Fibroblast of lung (primary cell): Measurements from ENCODE around the gene CIDEB. TPM values are rescaled to one million over a fixed set of nuclear protein-coding genes. Genes with fewer than 3 reads are reported as not detected.
"Not testable (repeated sequence)": the region's sequence is repeated elsewhere in the genome, so short reads cannot be mapped to it uniquely, and the experiment has no call there.

Experiments used
- DNase-seq, 2 donors: peaks; one replicate each; pipeline versions ENCODE4 v3.0.0 to v3.0.0-alpha.2; 2010; ENCODE audit warnings: low read depth in 2 of 2
- H2AFZ ChIP-seq: 2 replicates; pipeline ENCODE4 v1.5.1; 2012; ENCODE audit warnings: low read length, control low read depth, inconsistent platforms
- H3K27ac ChIP-seq: 2 replicates; pipeline ENCODE4 v1.5.1; 2011; ENCODE audit warnings: low read length, control low read depth; ENCODE audit not compliant: insufficient read depth
- H3K27me3 ChIP-seq: 2 replicates; pipeline ENCODE4 v1.5.1; 2011; ENCODE audit warnings: mild to moderate bottlenecking, low read length; ENCODE audit not compliant: control insufficient read depth, insufficient read depth
- H3K36me3 ChIP-seq: 2 replicates; pipeline ENCODE4 v1.5.1; 2011; ENCODE audit warnings: low read length; ENCODE audit not compliant: control insufficient read depth, insufficient read depth
- H3K4me1 ChIP-seq: 2 replicates; pipeline ENCODE4 v1.5.1; 2011; ENCODE audit warnings: low read length; ENCODE audit not compliant: control insufficient read depth, insufficient read depth; ENCODE audit errors: extremely low read depth
- H3K4me2 ChIP-seq: 2 replicates; pipeline ENCODE4 v1.5.1; 2011; ENCODE audit warnings: low read length, control low read depth; ENCODE audit not compliant: insufficient read depth; ENCODE audit errors: extremely low read depth
- H3K4me3 ChIP-seq, 4 experiments: fragments of 200-600 bp in 1 of 4; sonication (generic) in 1 of 4; replicated peaks in 1 of 4; 2 replicates each; pipeline ENCODE4 v1.5.1; 2011 to 2016; ENCODE audit warnings: low read length in 4 of 4, low read depth in 3 of 4, mild to moderate bottlenecking in 3 of 4, control low read depth in 2 of 4, inconsistent platforms in 1 of 4, mixed read lengths in 1 of 4; ENCODE audit not compliant: insufficient read depth in 1 of 4; ENCODE audit errors: control extremely low read depth in 1 of 4
- H3K79me2 ChIP-seq: 2 replicates; pipeline ENCODE4 v1.5.1; 2012; ENCODE audit warnings: mild to moderate bottlenecking, low read length, inconsistent platforms; ENCODE audit not compliant: control insufficient read depth, insufficient read depth
- H3K9ac ChIP-seq: 2 replicates; pipeline ENCODE4 v1.5.1; 2011; ENCODE audit warnings: mild to moderate bottlenecking, low read length, control low read depth; ENCODE audit not compliant: insufficient read depth
- H3K9me3 ChIP-seq: 2 replicates; pipeline ENCODE4 v1.5.1; 2012; ENCODE audit warnings: low read depth, low read length; ENCODE audit not compliant: control insufficient read depth, insufficient read depth
- H4K20me1 ChIP-seq: 2 replicates; pipeline ENCODE4 v1.5.1; 2011; ENCODE audit warnings: low read length; ENCODE audit not compliant: control insufficient read depth, insufficient read depth; ENCODE audit errors: extremely low read depth
- CTCF ChIP-seq, 2 donors: IDR thresholded peaks in 1 of 2; conservative IDR thresholded peaks in 1 of 2; 1 replicate in 1 of 2; 2 replicates in 1 of 2; pipeline ENCODE4 v1.5.1; 2011 to 2012; ENCODE audit warnings: low read length in 2 of 2, control low read depth in 1 of 2, inconsistent platforms in 1 of 2, low read depth in 1 of 2, mild to moderate bottlenecking in 1 of 2
- EZH2 ChIP-seq: IDR thresholded peaks from 2 replicates; pipeline ENCODE4 v1.5.1; 2012; ENCODE audit warnings: low read length, control low read depth, mild to moderate bottlenecking; ENCODE audit errors: missing control alignments
- polyA minus RNA-seq: library from RNA; depleted of rRNA, polyadenylated mRNA; stranded (reverse); fragments of >200 nt; gene quantifications from 2 replicates; pipeline ENCODE4 v1.2.3, GENCODE V29; 2011; ENCODE audit warnings: low replicate concordance
- polyA plus RNA-seq, 2 donors: library from polyadenylated mRNA; depleted of rRNA in 1 of 2; stranded (reverse) in 1 of 2; unstranded in 1 of 2; fragments of >200 nt; gene quantifications; 2 replicates each; pipeline ENCODE4 v1.2.1, GENCODE V29; 2011 to 2012; ENCODE audit warnings: missing spikeins in 1 of 2
- total RNA-seq: library from RNA; depleted of rRNA; stranded (reverse); fragments of >200 nt; gene quantifications from 2 replicates; pipeline ENCODE4 v1.2.1, GENCODE V29; 2014

CIDEB gene
- total RNA-seq, result 0.33 and 0.51 TPM in 2 replicates
- 0.35 and 0.42 TPM in 2 replicates for polyA plus RNA-seq
- polyA plus RNA-seq (2012), result 0.31 and 0.58 TPM in 2 replicates
- polyA minus RNA-seq, result not detected in 2 replicates

GRCh38 chr14:24307575-24308341 lies at the start of gene CIDEB:
Gene CIDEB (minus strand): TSS chr14:24307977. CDS start chr14:24307858, 119 bp downstream.
- H4K20me1 ChIP-seq, result no peaks in the 10 kb centered on the region
- H3K4me3 ChIP-seq, result no peak within 1 kb of the TSS
- peaks cover 9% of the 10 kb centered on the region for H3K4me1 ChIP-seq
- H3K4me2 ChIP-seq, result no peak within 1 kb of the TSS
- H3K79me2 ChIP-seq, result no peaks in the 10 kb centered on the region
- peaks cover 13% of the 10 kb centered on the region for H3K36me3 ChIP-seq
- no peak within 1 kb of the TSS for H3K9ac ChIP-seq
- H2AFZ ChIP-seq, result no peak within 1 kb of the TSS
- no peaks in the 10 kb centered on the region for H3K27me3 ChIP-seq
- no peak within 1 kb of the TSS for H3K27ac ChIP-seq
- no peak for TF ChIP-seq EZH2
- peak; percentile 94 to 97 for TF ChIP-seq CTCF (conservative IDR thresholded peaks at IDR 0.05 in 1 of 2, IDR thresholded peaks at IDR 0.05 in 1 of 2; ENCODE audit: low read depth in 1 of 2, low read length in 2 of 2)
- peak; percentile 22 to 53 for DNase-seq
- H3K9me3 ChIP-seq, result no peaks in the 10 kb centered on the region

- H3K36me3 ChIP-seq, result no peaks in the 10 kb centered on the region
- no peaks in the 10 kb centered on the region for H3K79me2 ChIP-seq
- H3K27me3 ChIP-seq, result no peaks in the 10 kb centered on the region
- no peak overlapping the region for H2AFZ ChIP-seq
- H3K9me3 ChIP-seq, result no peaks in the 10 kb centered on the region
- H3K4me2 ChIP-seq, result no peak overlapping the region
- no peak overlapping the region for H3K9ac ChIP-seq
- TF ChIP-seq EZH2 (no peak), CTCF (conservative IDR thresholded peaks at IDR 0.05 in 1 of 2, IDR thresholded peaks at IDR 0.05 in 1 of 2; ENCODE audit: low read depth in 1 of 2, low read length in 2 of 2) (no peak)
- peaks cover 8% of the 10 kb centered on the region for H3K4me1 ChIP-seq
- no peak for DNase-seq
- H3K27ac ChIP-seq, result no peak overlapping the region
- H4K20me1 ChIP-seq, result no peaks in the 10 kb centered on the region
- H3K4me3 ChIP-seq, result no peak overlapping the region
Measured at GRCh38 chr14:24356208-24356607, 48.4 kb upstream of the CIDEB start.

- Histone ChIP-seq H3K79me2 (no peaks in the 10 kb centered on the region), H3K4me3 (no peak overlapping the region), H3K9ac (no peak overlapping the region), H3K9me3 (no peaks in the 10 kb centered on the region), H4K20me1 (no peaks in the 10 kb centered on the region), H2AFZ (no peak overlapping the region), H3K4me2 (no peak overlapping the region), H3K27me3 (no peaks in the 10 kb centered on the region), H3K27ac (no peak overlapping the region), H3K4me1 (peaks cover 8% of the 10 kb centered on the region), H3K36me3 (no peaks in the 10 kb centered on the region)
- TF ChIP-seq EZH2 (no peak), CTCF (conservative IDR thresholded peaks at IDR 0.05 in 1 of 2, IDR thresholded peaks at IDR 0.05 in 1 of 2; ENCODE audit: low read depth in 1 of 2, low read length in 2 of 2) (no peak)
- DNase-seq, result no peak
Measured at GRCh38 chr14:24355009-24355408, 47.2 kb upstream of the CIDEB start.

GRCh38 chr14:24354482-24354825 lies 46.7 kb upstream of the CIDEB start:
- peak overlapping the region; percentile 8 for H3K4me2 ChIP-seq
- H3K9me3 ChIP-seq, H3K9ac ChIP-seq, H3K27me3 ChIP-seq, H3K79me2 ChIP-seq, H2AFZ ChIP-seq, H3K27ac ChIP-seq, H3K4me1 ChIP-seq, H4K20me1 ChIP-seq, DNase-seq, H3K4me3 ChIP-seq, H3K36me3 ChIP-seq: not testable (repeated sequence)
